K562 (cell line): ENCODE measurements around the gene GFM1. TPM values are rescaled to one million over a fixed set of nuclear protein-coding genes. Genes with fewer than 3 reads are reported as not detected.

ENCODE experiments used
- ATAC-seq: fragments of 200-7000 bp; cut with Tn5 transposase; 3 replicates; pipeline ENCODE4 v1.9.1; 2020; ENCODE audit warnings: moderate library complexity
- BruUV-seq: library from RNA; stranded (reverse); fragments of 400-500 nt; replicated peaks from 2 replicates; lab custom pipeline; 2021; lab: Mats Ljungman, UMichigan
- CTCF ChIA-PET: fragments of 300-600 bp; formaldehyde crosslinking; extraction: SDS; loops from one replicate; lab custom pipeline; 2021; ENCODE audit warnings: low intra/inter-chr PET ratio; lab: Yijun Ruan, JAX
- POLR2A ChIA-PET: fragments of 300-600, 350-650 bp; sonication (Branson Sonifier 250); formaldehyde crosslinking; extraction: SDS; loops from one replicate; lab custom pipeline; 2021; ENCODE audit warnings: antibody characterized with exemption, inconsistent platforms; lab: Yijun Ruan, JAX
- DNase-seq, 4 experiments: peaks; one replicate each; pipeline versions ENCODE4 v3.0.0 to v3.0.0-alpha.2; 2011 to 2018; ENCODE audit warnings: low spot score in 3 of 4, mixed read lengths in 3 of 4; ENCODE audit errors: extremely low read depth in 1 of 4
- FAIRE-seq: peaks from 2 replicates; lab custom pipeline; 2011; peaks lifted over from hg19 to GRCh38; lab: Jason Lieb, UNC
- H2AFZ ChIP-seq: 2 replicates; pipeline ENCODE4 v1.6.0; 2011; ENCODE audit warnings: low read depth, low read length, control low read depth, inconsistent platforms
- H3K27ac ChIP-seq: fragments of 200-600 bp; 3 replicates; pipeline ENCODE4 v1.8.0; 2011; ENCODE audit warnings: low read depth, mild to moderate bottlenecking, control low read depth, inconsistent platforms, low read length, moderate library complexity, mixed read lengths; ENCODE audit errors: extremely low read depth
- H3K27me3 ChIP-seq, 2 experiments: fragments of 300-600 bp in 1 of 2; 2 replicates in 1 of 2; 3 replicates in 1 of 2; pipeline versions ENCODE4 v1.6.0 to v1.8.0; 2011; ENCODE audit warnings: inconsistent platforms in 2 of 2, low read length in 2 of 2, mild to moderate bottlenecking in 1 of 2, mixed read lengths in 1 of 2, moderate library complexity in 1 of 2; ENCODE audit not compliant: control insufficient read depth in 2 of 2, insufficient read depth in 2 of 2
- H3K36me3 ChIP-seq: fragments of 300-600 bp; 3 replicates; pipeline ENCODE4 v1.8.0; 2011; ENCODE audit warnings: mild to moderate bottlenecking, low read length, inconsistent platforms; ENCODE audit not compliant: control insufficient read depth, insufficient read depth
- H3K4me1 ChIP-seq, 2 experiments: fragments of 200-600 bp in 1 of 2; replicated peaks in 1 of 2; 2 replicates in 1 of 2; 3 replicates in 1 of 2; pipeline versions ENCODE4 v1.5.1 to v1.8.0; 2011; ENCODE audit warnings: inconsistent platforms in 2 of 2, low read length in 2 of 2, mild to moderate bottlenecking in 1 of 2, mixed read lengths in 1 of 2, moderate library complexity in 1 of 2; ENCODE audit not compliant: control insufficient read depth in 2 of 2, insufficient read depth in 2 of 2
- H3K4me2 ChIP-seq: 2 replicates; pipeline ENCODE4 v1.6.1; 2011; ENCODE audit warnings: low read length, control low read depth, inconsistent platforms, mixed read lengths; ENCODE audit not compliant: insufficient read depth
- H3K4me3 ChIP-seq: fragments of 200-600 bp; sonication (generic), shearing (Covaris generic); 2 replicates; pipeline ENCODE4 v1.5.1; 2016; ENCODE audit warnings: control low read depth, inconsistent platforms
- H3K79me2 ChIP-seq: fragments of 200-600 bp; 3 replicates; pipeline ENCODE4 v1.8.0; 2011; ENCODE audit warnings: low read length, inconsistent platforms; ENCODE audit not compliant: control insufficient read depth, insufficient read depth
- H3K9ac ChIP-seq, 2 experiments: 2 replicates each; pipeline versions ENCODE4 v1.6.0 to v1.6.1; 2011; ENCODE audit warnings: low read depth in 2 of 2, low read length in 2 of 2, control low read depth in 1 of 2, inconsistent platforms in 1 of 2, mild to moderate bottlenecking in 1 of 2, mixed read lengths in 1 of 2; ENCODE audit not compliant: insufficient read depth in 1 of 2
- H3K9me1 ChIP-seq: one replicate; pipeline ENCODE4 v1.6.0; 2011; ENCODE audit warnings: inconsistent platforms, mild to moderate bottlenecking, low read length, moderate library complexity; ENCODE audit not compliant: control insufficient read depth, insufficient read depth
- H3K9me3 ChIP-seq: replicated peaks from 2 replicates; pipeline ENCODE4 v1.5.1; 2011; ENCODE audit warnings: low read depth, low read length, inconsistent platforms; ENCODE audit not compliant: control insufficient read depth, insufficient read depth
- H4K20me1 ChIP-seq: replicated peaks from 2 replicates; pipeline ENCODE4 v1.6.1; 2011; ENCODE audit warnings: low read length, inconsistent platforms, mixed read lengths; ENCODE audit not compliant: control insufficient read depth, insufficient read depth
- CXXC5 ChIP-seq: fragments of 250-450 bp; sonication (Bioruptor Pico); IDR thresholded peaks from 2 replicates; pipeline ENCODE4 v1.8.0; 2022; ENCODE audit warnings: inconsistent platforms, mild to moderate bottlenecking, moderate library complexity
- FIP1L1 ChIP-seq: fragments of 200-400 bp; formaldehyde crosslinking; IDR thresholded peaks from 2 replicates; pipeline ENCODE4 v1.6.1; 2018; ENCODE audit warnings: mild to moderate bottlenecking, low read depth, low read length; ENCODE audit not compliant: poor library complexity, severe bottlenecking
- FOXP4 ChIP-seq: sonication (generic); formaldehyde crosslinking; IDR thresholded peaks from 2 replicates; pipeline ENCODE4 v1.8.0; 2022; ENCODE audit warnings: mild to moderate bottlenecking, missing genetic modification reagents, borderline replicate concordance
- IRF1 ChIP-seq: sonication (generic); formaldehyde crosslinking; IDR thresholded peaks from 2 replicates; pipeline ENCODE4 v1.8.0; 2022; ENCODE audit warnings: missing genetic modification reagents, mild to moderate bottlenecking, borderline replicate concordance
- KAT8 ChIP-seq: fragments of 450-650 bp; IDR thresholded peaks from 2 replicates; pipeline ENCODE4 v1.6.1; 2016; ENCODE audit warnings: low read depth, mild to moderate bottlenecking
- PHF20 ChIP-seq: fragments of 450-650 bp; IDR thresholded peaks from 2 replicates; pipeline ENCODE4 v1.6.1; 2018; ENCODE audit not compliant: partially characterized antibody
- PHTF2 ChIP-seq: fragments of 250-450 bp; sonication (Bioruptor Pico); IDR thresholded peaks from 2 replicates; pipeline ENCODE4 v1.5.0; 2021; ENCODE audit warnings: mild to moderate bottlenecking
- RBBP5 ChIP-seq: fragments of 200-600 bp; sonication (generic); IDR thresholded peaks from 2 replicates; pipeline ENCODE4 v1.6.1; 2012; ENCODE audit warnings: borderline replicate concordance, mild to moderate bottlenecking, low read length, control low read depth, inconsistent platforms; ENCODE audit not compliant: insufficient read depth, poor library complexity, severe bottlenecking
- RBFOX2 ChIP-seq: fragments of 200-400 bp; formaldehyde crosslinking; IDR thresholded peaks from 2 replicates; pipeline ENCODE4 v1.6.1; 2017; ENCODE audit warnings: low read depth, mild to moderate bottlenecking, low read length, moderate library complexity
- RUNX1 ChIP-seq: sonication (generic); IDR thresholded peaks from 2 replicates; pipeline ENCODE4 v1.6.1; 2016; ENCODE audit warnings: antibody characterized with exemption, low read depth
- SP2 ChIP-seq: IDR thresholded peaks from 2 replicates; pipeline ENCODE4 v1.6.1; 2011; ENCODE audit warnings: mild to moderate bottlenecking, low read depth, low read length, moderate library complexity; ENCODE audit not compliant: poor library complexity, severe bottlenecking; ENCODE audit errors: extremely low read depth
- THRAP3 ChIP-seq: fragments of 450-650 bp; IDR thresholded peaks from 2 replicates; pipeline ENCODE4 v1.6.1; 2016; ENCODE audit warnings: mild to moderate bottlenecking, inconsistent platforms, borderline replicate concordance
- USF1 ChIP-seq: sonication (generic); formaldehyde crosslinking; IDR thresholded peaks from 2 replicates; pipeline ENCODE4 v1.9.0; 2022; ENCODE audit warnings: mild to moderate bottlenecking, missing genetic modification reagents
- ZNF121 ChIP-seq: sonication (generic); formaldehyde crosslinking; conservative IDR thresholded peaks from 2 replicates; pipeline ENCODE4 v1.8.0; 2022; ENCODE audit warnings: missing genetic modification reagents
- ZNF436 ChIP-seq: fragments of 250-450, 450-650 bp; sonication (Bioruptor Pico); formaldehyde crosslinking; IDR thresholded peaks from 2 replicates; pipeline ENCODE4 v1.7.0; 2020; ENCODE audit warnings: mild to moderate bottlenecking
- ZNF717 ChIP-seq: fragments of 250-450 bp; sonication (Bioruptor Pico); IDR thresholded peaks from 2 replicates; pipeline ENCODE4 v1.5.0; 2021
- ZNF79 ChIP-seq: fragments of 250-450 bp; sonication (Bioruptor Pico); IDR thresholded peaks from 2 replicates; pipeline ENCODE4 v1.4.0; 2020; ENCODE audit warnings: low read depth, mild to moderate bottlenecking, moderate library complexity
- WGBS: fragments of 100-300 bp; shearing (Covaris generic); methylation state at CpG from one replicate; pipeline ENCODE4 v1.1.6; 2016; ENCODE audit warnings: low coverage, mixed read lengths; ENCODE audit not compliant: insufficient coverage; ENCODE audit errors: missing lambda C conversion rate; 5-methylcytosine and 5-hydroxymethylcytosine counted together
- in situ Hi-C: fragments of 300-500 bp; cut with MboI; formaldehyde crosslinking; loops from 4 replicates; pipeline ENCODE4 v1.15.0; 2018; ENCODE audit warnings: inconsistent platforms, mixed read lengths
- intact Hi-C: fragments of 100-400 bp; cut with micrococcal nuclease; formaldehyde crosslinking; loops from 2 replicates; pipeline ENCODE4 v1.14.2; 2022
- polyA plus RNA-seq, 8 experiments: library from polyadenylated mRNA; depleted of rRNA in 4 of 8; stranded (reverse) in 5 of 8; unstranded in 3 of 8; fragments of >200 nt; fragmentation: Nextera tagmentation in 2 of 8; fragmentation: Illumina TruSeq in 1 of 8; extraction: Ambion mirVana in 2 of 8; extraction: Trizol in 1 of 8; gene quantifications; 2 replicates each; pipeline versions ENCODE4 v1.2.1 to v1.2.3, GENCODE V29; 2011 to 2014; ENCODE audit warnings: inconsistent platforms in 1 of 8, missing spikeins in 1 of 8
- total RNA-seq, 7 experiments: library from RNA; depleted of rRNA in 6 of 7; stranded (reverse); fragments of >200 nt in 6 of 7; fragmentation: Illumina TruSeq in 2 of 7; extraction: Trizol in 2 of 7; gene quantifications; 2 replicates each; pipeline versions ENCODE4 v1.2.1 to v1.2.3, GENCODE V29; 2011 to 2021; ENCODE audit warnings: low replicate concordance in 1 of 7

Gene GFM1
- total and polyA plus RNA-seq, 9 of the 15 experiments (the other 6 are each of a cell fraction or from before 2014, with no cell fraction given): 38.9 to 86.7 (median 64.8) TPM

DNA sequence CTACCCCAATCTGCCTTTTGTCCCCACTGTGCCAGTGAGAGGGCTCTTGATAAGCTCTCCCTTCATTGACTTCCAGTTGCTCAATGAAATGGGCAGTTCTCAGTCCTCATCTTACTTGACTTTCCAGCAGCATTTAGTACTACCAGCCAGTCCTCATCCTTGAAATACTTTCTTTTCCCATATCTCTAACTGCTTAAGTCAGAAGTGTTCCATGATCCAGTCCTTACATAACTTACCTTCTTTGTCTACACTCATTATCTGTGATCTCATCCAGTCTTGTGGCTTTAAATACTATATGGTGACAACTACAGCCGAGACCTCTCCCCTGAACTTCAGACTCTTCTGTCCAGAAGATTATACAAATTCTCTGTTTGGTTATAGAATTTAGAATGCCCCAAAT, 59.2 kb downstream of the GFM1 start:
- peaks cover 46% of the 10 kb centered on the region for H3K36me3 ChIP-seq
- in situ Hi-C loops: no loop called here
- intact Hi-C loops: no loop called here
- 50% methylated on average over 1 of the region's 1 CpG for WGBS
- H4K20me1 ChIP-seq: no peaks in the 10 kb centered on the region
- no TSS peak for BruUV-seq
- DNase-seq (no peak), FAIRE-seq (no peak), ATAC-seq (no peak)
- ChIA-PET CTCF (no interaction called here), POLR2A (interaction anchor here (0.7 to 1.4 kb wide), 2 partner anchors 9 kb away, joined by 3 to 4 read pairs; no protein-coding TSS in a partner anchor)
- H3K79me2 ChIP-seq: peaks cover 7% of the 10 kb centered on the region; the same call in 1 of the 3 replicates
- peaks cover 0 to 8% of the 10 kb centered on the region in 2 experiments; a peak in 3 of 5 replicates for H3K4me1 ChIP-seq
- no peak overlapping the region for H2AFZ ChIP-seq
- no peaks in the 10 kb centered on the region for H3K9me1 ChIP-seq
- H3K27me3 ChIP-seq: no peaks in the 10 kb centered on the region
- H3K4me3 ChIP-seq: no peak overlapping the region
- no peak overlapping the region for H3K4me2 ChIP-seq
- no peaks in the 10 kb centered on the region for H3K9me3 ChIP-seq
- H3K27ac ChIP-seq: no peak overlapping the region
- no peak overlapping the region for H3K9ac ChIP-seq
- no peak for TF ChIP-seq PHTF2
- TF ChIP-seq CXXC5 (CRISPR knock-in tag): no peak
- no peak for TF ChIP-seq SP2
- no peak for TF ChIP-seq ZNF717 (CRISPR knock-in tag)
- TF ChIP-seq RBFOX2: no peak
- no peak for TF ChIP-seq PHF20
- no peak for TF ChIP-seq FIP1L1
- no peak for TF ChIP-seq KAT8
- no peak for TF ChIP-seq RUNX1
- no peak for TF ChIP-seq ZNF121
- TF ChIP-seq USF1: no peak
- no peak for TF ChIP-seq RBBP5
- no peak for TF ChIP-seq THRAP3
- TF ChIP-seq IRF1 (CRISPR knock-in tag): no peak
- TF ChIP-seq ZNF79 (CRISPR knock-in tag): no peak
- TF ChIP-seq FOXP4: no peak
- no peak for TF ChIP-seq ZNF436
